HL-60 (cell line): ENCODE data around the gene MAN2A1.

Experiments
- DNase-seq, 2 experiments: peaks; one replicate each; pipeline ENCODE4 v3.0.0-alpha.2; 2010 to 2020; ENCODE audit warnings: low read depth in 1 of 2, low spot score in 1 of 2
- H3K27ac ChIP-seq: fragments of 250-450 bp; sonication (Bioruptor Pico); replicated peaks from 2 replicates; pipeline ENCODE4 v1.5.1; 2020; ENCODE audit warnings: mild to moderate bottlenecking, moderate library complexity
- H3K27me3 ChIP-seq: fragments of 250-450 bp; sonication (Bioruptor Pico); 2 replicates; pipeline ENCODE4 v1.5.1; 2021; ENCODE audit warnings: mild to moderate bottlenecking, moderate library complexity; ENCODE audit not compliant: insufficient read depth, poor library complexity, severe bottlenecking
- H3K4me3 ChIP-seq: replicated peaks from 2 replicates; pipeline ENCODE4 v1.5.1; 2011; ENCODE audit warnings: mild to moderate bottlenecking, control low read depth, low read length; ENCODE audit not compliant: insufficient read depth
- CTCF ChIP-seq: IDR thresholded peaks from one replicate; pipeline ENCODE4 v1.5.1; 2011; ENCODE audit warnings: low read length, control low read depth, inconsistent platforms; ENCODE audit not compliant: insufficient read depth
- GABPA ChIP-seq: IDR thresholded peaks from 2 replicates; pipeline ENCODE4 v1.6.1; 2012; ENCODE audit warnings: low read depth
- POLR2AphosphoS5 ChIP-seq: IDR thresholded peaks from 2 replicates; pipeline ENCODE4 v1.6.1; 2012; ENCODE audit warnings: low read depth
- REST ChIP-seq: IDR thresholded peaks from 2 replicates; pipeline ENCODE4 v1.6.1; 2012; ENCODE audit warnings: low read depth; ENCODE audit not compliant: insufficient replicate concordance
- SPI1 ChIP-seq: IDR thresholded peaks from 2 replicates; pipeline ENCODE4 v1.6.1; 2012; ENCODE audit warnings: low read depth, mild to moderate bottlenecking, borderline replicate concordance

The MAN2A1 gene

GRCh38 chr5:109721741-109722140 is 32.0 kb downstream of the MAN2A1 start:
- H3K27me3 ChIP-seq = no peaks in the 10 kb centered on the region
- no peak for TF ChIP-seq POLR2AphosphoS5
- no peak for TF ChIP-seq CTCF
- TF ChIP-seq REST = no peak
- TF ChIP-seq GABPA = no peak
- TF ChIP-seq SPI1 = no peak
- no peak overlapping the region for H3K4me3 ChIP-seq
- no peak overlapping the region for H3K27ac ChIP-seq
- no peak for DNase-seq

- TF ChIP-seq GABPA (no peak), REST (no peak)
- DNase-seq = no peak
These were observed 33.9 kb downstream of the MAN2A1 start for GRCh38 chr5:109723606-109724005.

GRCh38 chr5:109725135-109725534 is 35.4 kb downstream of the MAN2A1 start:
- Histone ChIP-seq H3K4me3 (no peak overlapping the region), H3K27me3 (no peaks in the 10 kb centered on the region), H3K27ac (no peak overlapping the region)
- no peak for DNase-seq
- TF ChIP-seq GABPA = no peak
- no peak for TF ChIP-seq REST
- TF ChIP-seq CTCF = no peak
- no peak for TF ChIP-seq SPI1
- no peak for TF ChIP-seq POLR2AphosphoS5

More at GRCh38 chr5:109723606-109724005, 33.9 kb downstream of the MAN2A1 start:
- H3K4me3 ChIP-seq = no peak overlapping the region
- H3K27ac ChIP-seq = no peak overlapping the region
- no peaks in the 10 kb centered on the region for H3K27me3 ChIP-seq
